HepG2 (cell line): Measurements from ENCODE around the gene TIMM9. TPM values are rescaled to one million over a fixed set of nuclear protein-coding genes. Genes with fewer than 3 reads are reported as not detected.

Experiments
- ATAC-seq: fragments of 200-7000 bp; cut with Tn5 transposase; 3 replicates; pipeline ENCODE4 v1.9.1; 2020; ENCODE audit warnings: mild to moderate bottlenecking, moderate library complexity
- BruUV-seq: library from RNA; stranded (reverse); fragments of 400-500 nt; replicated peaks from 2 replicates; lab custom pipeline; 2021; lab: Mats Ljungman, UMichigan
- CTCF ChIA-PET: fragments of 300-600 bp; formaldehyde crosslinking; extraction: SDS; loops from one replicate; lab custom pipeline; 2021; ENCODE audit warnings: low total read pairs, inconsistent platforms, low intra/inter-chr PET ratio; lab: Yijun Ruan, JAX
- POLR2A ChIA-PET: fragments of 350-600 bp; sonication (Branson Sonifier 250); formaldehyde crosslinking; loops from one replicate; lab custom pipeline; 2020; ENCODE audit warnings: antibody characterized with exemption, inconsistent platforms; lab: Yijun Ruan, JAX
- DNase-seq: peaks from one replicate; pipeline ENCODE4 v3.0.0-alpha.2; 2015; ENCODE audit warnings: low spot score
- FAIRE-seq: peaks from 3 replicates; lab custom pipeline; 2011; peaks lifted over from hg19 to GRCh38; lab: Jason Lieb, UNC
- H2AFZ ChIP-seq: one replicate; pipeline ENCODE4 v1.6.1; 2011; ENCODE audit warnings: low read length, inconsistent platforms
- H3K27ac ChIP-seq: fragments of 300-600 bp; 3 replicates; pipeline ENCODE4 v1.8.0; 2011; ENCODE audit warnings: mixed run types, mild to moderate bottlenecking, mixed read lengths, low read length, inconsistent platforms; ENCODE audit not compliant: insufficient read depth; ENCODE audit errors: extremely low read length
- H3K27me3 ChIP-seq, 2 experiments: fragments of 200-600 bp in 1 of 2; 2 replicates in 1 of 2; 3 replicates in 1 of 2; pipeline versions ENCODE4 v1.6.0 to v1.8.0; 2011; ENCODE audit warnings: low read length in 2 of 2, mild to moderate bottlenecking in 2 of 2, moderate library complexity in 2 of 2, inconsistent platforms in 1 of 2; ENCODE audit not compliant: insufficient read depth in 2 of 2, control insufficient read depth in 1 of 2
- H3K36me3 ChIP-seq, 2 experiments: fragments of 200-600 bp in 1 of 2; replicated peaks in 1 of 2; 2 replicates in 1 of 2; 3 replicates in 1 of 2; pipeline versions ENCODE4 v1.5.1 to v1.8.0; 2011; ENCODE audit warnings: low read length in 2 of 2, inconsistent platforms in 1 of 2; ENCODE audit not compliant: insufficient read depth in 2 of 2, control insufficient read depth in 1 of 2
- H3K4me1 ChIP-seq: 2 replicates; pipeline ENCODE4 v1.5.1; 2012; ENCODE audit warnings: low read length, inconsistent platforms; ENCODE audit not compliant: insufficient read depth
- H3K4me2 ChIP-seq: 2 replicates; pipeline ENCODE4 v1.6.0; 2011; ENCODE audit warnings: low read depth, low read length, inconsistent platforms
- H3K4me3 ChIP-seq, 3 experiments: fragments of 200-600 bp in 1 of 3; sonication (generic), shearing (Covaris generic) in 1 of 3; replicated peaks in 1 of 3; 2 replicates each; pipeline ENCODE4 v1.5.1; 2011 to 2016; ENCODE audit warnings: low read length in 3 of 3, inconsistent platforms in 2 of 3, low read depth in 2 of 3, mild to moderate bottlenecking in 2 of 3, control low read depth in 1 of 3, mixed read lengths in 1 of 3; ENCODE audit not compliant: insufficient read depth in 1 of 3
- H3K79me2 ChIP-seq: one replicate; pipeline ENCODE4 v1.6.1; 2011; ENCODE audit warnings: low read length, inconsistent platforms; ENCODE audit not compliant: insufficient read depth
- H3K9ac ChIP-seq: 2 replicates; pipeline ENCODE4 v1.6.0; 2011; ENCODE audit warnings: mild to moderate bottlenecking, low read depth, low read length, inconsistent platforms; ENCODE audit not compliant: insufficient read depth
- H3K9me3 ChIP-seq: 2 replicates; pipeline ENCODE4 v1.5.1; 2012; ENCODE audit warnings: mild to moderate bottlenecking, low read length
- H4K20me1 ChIP-seq: 2 replicates; pipeline ENCODE4 v1.6.0; 2011; ENCODE audit warnings: inconsistent platforms, mild to moderate bottlenecking, low read length, moderate library complexity; ENCODE audit not compliant: insufficient read depth
- BCL6 ChIP-seq: IDR thresholded peaks from 2 replicates; pipeline ENCODE4 v1.6.1; 2016; ENCODE audit warnings: missing genetic modification reagents, missing compliant biosample characterization
- GABPA ChIP-seq, 2 experiments: IDR thresholded peaks; 2 replicates each; pipeline ENCODE4 v1.6.1; 2011 to 2016; ENCODE audit warnings: low read depth in 2 of 2, low read length in 1 of 2, missing biosample characterization in 1 of 2, missing genetic modification characterization in 1 of 2
- HHEX ChIP-seq: IDR thresholded peaks from 2 replicates; pipeline ENCODE4 v1.6.1; 2016; ENCODE audit warnings: control low read depth
- MED1 ChIP-seq: sonication (generic); formaldehyde crosslinking; IDR thresholded peaks from 2 replicates; pipeline ENCODE4 v1.4.0; 2020; ENCODE audit warnings: missing genetic modification reagents
- MLX ChIP-seq: IDR thresholded peaks from 2 replicates; pipeline ENCODE4 v1.6.1; 2016
- MTF2 ChIP-seq: sonication (generic); formaldehyde crosslinking; IDR thresholded peaks from 2 replicates; pipeline ENCODE4 v1.5.0; 2020; ENCODE audit warnings: missing genetic modification reagents, borderline replicate concordance
- RAD51 ChIP-seq: fragments of 450-650 bp; IDR thresholded peaks from 2 replicates; pipeline ENCODE4 v1.6.1; 2016; ENCODE audit warnings: borderline replicate concordance
- RFX1 ChIP-seq: fragments of 450-650 bp; IDR thresholded peaks from 2 replicates; pipeline ENCODE4 v1.6.1; 2017
- SIN3A ChIP-seq: IDR thresholded peaks from 2 replicates; pipeline ENCODE4 v1.6.1; 2011; ENCODE audit warnings: low read depth, mild to moderate bottlenecking, control low read depth, low read length, borderline replicate concordance
- SP2 ChIP-seq: sonication (generic); formaldehyde crosslinking; IDR thresholded peaks from 2 replicates; pipeline ENCODE4 v1.5.1; 2020; ENCODE audit warnings: mild to moderate bottlenecking, missing genetic modification reagents
- SUZ12 ChIP-seq: fragments of 150-350 bp; IDR thresholded peaks from 2 replicates; pipeline ENCODE4 v1.6.1; 2014; ENCODE audit warnings: low read depth, low read length
- THAP9 ChIP-seq: sonication (generic); formaldehyde crosslinking; IDR thresholded peaks from 2 replicates; pipeline ENCODE4; 2020; ENCODE audit warnings: missing genetic modification reagents, mild to moderate bottlenecking, borderline replicate concordance
- ZFY ChIP-seq: sonication (generic); formaldehyde crosslinking; IDR thresholded peaks from 2 replicates; pipeline ENCODE4 v1.4.0; 2020; ENCODE audit warnings: missing genetic modification reagents
- ZNF224 ChIP-seq: sonication (generic); formaldehyde crosslinking; IDR thresholded peaks from 2 replicates; pipeline ENCODE4 v1.5.0; 2020; ENCODE audit warnings: mild to moderate bottlenecking, missing genetic modification reagents
- ZNF333 ChIP-seq: sonication (generic); formaldehyde crosslinking; IDR thresholded peaks from 2 replicates; pipeline ENCODE4 v1.4.0; 2020; ENCODE audit warnings: mild to moderate bottlenecking, missing genetic modification reagents, borderline replicate concordance
- ZNF460 ChIP-seq: sonication (generic); formaldehyde crosslinking; IDR thresholded peaks from 2 replicates; pipeline ENCODE4 v1.5.1; 2020; ENCODE audit warnings: missing genetic modification reagents, mild to moderate bottlenecking, borderline replicate concordance
- ZNF549 ChIP-seq: sonication (generic); formaldehyde crosslinking; IDR thresholded peaks from 2 replicates; pipeline ENCODE4 v1.5.0; 2020; ENCODE audit warnings: missing genetic modification reagents
- ZNF740 ChIP-seq: sonication (generic); formaldehyde crosslinking; IDR thresholded peaks from 2 replicates; pipeline ENCODE4 v1.4.0; 2020; ENCODE audit warnings: missing genetic modification reagents
- ZSCAN9 ChIP-seq: IDR thresholded peaks from 2 replicates; pipeline ENCODE4 v1.6.1; 2016; ENCODE audit warnings: borderline replicate concordance
- WGBS: methylation state at CpG from one replicate; pipeline ENCODE4 v1.1.6; 2017; ENCODE audit warnings: low lambda C conversion rate; 5-methylcytosine and 5-hydroxymethylcytosine counted together
- in situ Hi-C: cut with HindIII; loops from 2 replicates; pipeline ENCODE4 v1.10.0; 2017; ENCODE audit warnings: low pct_unique_long_range_greater_than_20kb; ENCODE audit not compliant: extremely low pct_ligation_motif_present
- intact Hi-C: fragments of 100-400 bp; cut with micrococcal nuclease; formaldehyde crosslinking; loops from one replicate; pipeline ENCODE4 v1.10.0; 2022; ENCODE audit not compliant: unreplicated experiment
- polyA plus RNA-seq, 8 experiments: library from polyadenylated mRNA; depleted of rRNA in 3 of 8; stranded (reverse) in 7 of 8; unstranded in 1 of 8; fragments of >200 nt; fragmentation: Illumina TruSeq in 4 of 8; extraction: Trizol in 4 of 8; gene quantifications; 2 replicates each; pipeline versions ENCODE4 v1.2.1 to v1.2.3, GENCODE V29; 2011 to 2016; ENCODE audit warnings: low read depth in 4 of 8, missing spikeins in 1 of 8, mixed read lengths in 1 of 8; ENCODE audit not compliant: insufficient read depth in 1 of 8
- total RNA-seq, 5 experiments: library from RNA; depleted of rRNA; stranded (reverse); fragments of >200 nt; fragmentation: Illumina TruSeq; extraction: Trizol; gene quantifications; 2 replicates each; pipeline ENCODE4 v1.2.3, GENCODE V29; 2016; ENCODE audit warnings: low read depth in 1 of 5

Gene TIMM9
- total and polyA plus RNA-seq, 2 of the 13 experiments (the other 11 are each of a cell fraction or from before 2014, with no cell fraction given) = 30.5 to 42.5 TPM

- TF ChIP-seq ZNF460 = no peak
- no peak for TF ChIP-seq RFX1
- no peak for TF ChIP-seq ZSCAN9 (CRISPR knock-in tag)
- no peak for TF ChIP-seq BCL6
- TF ChIP-seq ZNF224 = no peak
- no peak for TF ChIP-seq SP2 (CRISPR knock-in tag)
- TF ChIP-seq MED1 (CRISPR knock-in tag) = no peak
- TF ChIP-seq ZFY = no peak
- no peak for TF ChIP-seq ZNF549 (CRISPR knock-in tag)
Observed at GRCh38 chr14:58430156-58430555, 2.8 kb upstream of the TIMM9 start (continued).

- H3K9ac ChIP-seq = peak overlapping the region; percentile 88
- no peaks in the 10 kb centered on the region for H3K9me3 ChIP-seq
- WGBS = under 1% methylated on average over 10 of the region's 10 CpGs
- intact Hi-C loops = no loop called here
- POLR2A ChIA-PET = interaction anchor here (0.8 to 2.6 kb wide), 3 partner anchors 33 to 229 kb away, joined by 3 to 19 read pairs (median 10); partner anchors contain the start of genes ARID4A and TOMM20L
- H2AFZ ChIP-seq = peak overlapping the region; percentile 79
- peaks cover 5 to 16% of the 10 kb centered on the region in 2 experiments; a peak in 4 of 5 replicates for H3K36me3 ChIP-seq
- in situ Hi-C loops = no loop called here
- H3K4me1 ChIP-seq = peaks cover 40% of the 10 kb centered on the region
- H3K4me2 ChIP-seq = peak overlapping the region; percentile 80
- CTCF ChIA-PET = no interaction called here
- TSS peak; percentile 87 for BruUV-seq
- H3K4me3 ChIP-seq = peak overlapping the region; percentile 82 to 84 (median 83)
- H3K27me3 ChIP-seq = no peaks in the 10 kb centered on the region; a peak in 1 of 5 replicates
- peak; percentile 56 for DNase-seq
- H3K27ac ChIP-seq = peak overlapping the region; percentile 96
- no peaks in the 10 kb centered on the region for H4K20me1 ChIP-seq
- no peak for FAIRE-seq
- ATAC-seq = peak; percentile 59
- peaks cover 44% of the 10 kb centered on the region for H3K79me2 ChIP-seq
- 0 out of 2 replicates have a peak, but pooled peaks have one; percentile 77 for TF ChIP-seq SIN3A
- TF ChIP-seq GABPA (IDR thresholded peaks at IDR 0.05; ENCODE audit: low read depth, low read length) = no peak
- peak; percentile 52 for TF ChIP-seq GABPA (CRISPR knock-in tag; IDR thresholded peaks at IDR 0.05; ENCODE audit: low read depth)
- no peak for TF ChIP-seq MTF2 (CRISPR knock-in tag)
- TF ChIP-seq ZNF333 (CRISPR knock-in tag) = no peak
- TF ChIP-seq HHEX (CRISPR knock-in tag) = no peak
- no peak for TF ChIP-seq MLX
- TF ChIP-seq RAD51 = peak; percentile 74; the same call in 1 of the 2 replicates
- no peak for TF ChIP-seq ZNF740 (CRISPR knock-in tag)
- TF ChIP-seq THAP9 = no peak
- no peak for TF ChIP-seq SUZ12
Observed at GRCh38 chr14:58428118-58428683, 870 bp upstream of the TIMM9 start.
